AG04449 (cell line): ENCODE data around the gene NXPE2.

Source experiments
- CTCF ChIA-PET: fragments of 350-600 bp; formaldehyde crosslinking; extraction: SDS; loops from one replicate; lab custom pipeline; 2021; ENCODE audit warnings: antibody characterized with exemption; lab: Yijun Ruan, JAX
- POLR2A ChIA-PET: fragments of 400-600, 350-600 bp; formaldehyde crosslinking; extraction: SDS; loops from one replicate; lab custom pipeline; 2020; ENCODE audit warnings: antibody characterized with exemption, inconsistent platforms; lab: Yijun Ruan, JAX
- DNase-seq: peaks from one replicate; pipeline ENCODE4 v3.0.0-alpha.2; 2010; ENCODE audit warnings: low read depth, low spot score
- H3K4me3 ChIP-seq: 2 replicates; pipeline ENCODE4 v1.5.1; 2011; ENCODE audit warnings: low read depth, mild to moderate bottlenecking, control low read depth, low read length
- TF ChIP-seq, protein P1 (sequence below): IDR thresholded peaks from one replicate; pipeline ENCODE4 v1.5.1; 2011; ENCODE audit warnings: mild to moderate bottlenecking, moderate library complexity, low read length, control low read depth, inconsistent platforms; ENCODE audit not compliant: insufficient read depth; ENCODE audit errors: missing control alignments

The NXPE2 gene

DNA sequence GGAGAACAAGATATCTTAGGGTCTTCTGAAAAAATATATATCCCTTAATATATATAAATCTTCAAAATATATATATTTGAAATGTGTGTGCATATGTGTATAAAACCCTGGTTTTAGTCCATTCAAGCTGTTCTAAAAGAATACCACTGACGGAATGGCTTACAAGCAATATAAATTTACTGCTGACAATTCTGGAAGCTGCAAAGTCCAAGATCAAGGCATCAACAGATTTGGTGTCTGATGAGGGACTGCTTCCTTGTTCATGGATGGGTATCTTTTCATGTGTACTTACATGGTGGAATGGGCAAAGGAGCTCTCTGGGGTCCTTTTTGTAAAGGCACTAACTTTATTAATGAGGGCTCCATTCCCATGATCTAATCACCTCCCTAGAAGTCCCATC lies 6.8 kb downstream of the NXPE2 start:
- DNase-seq: no peak
- CTCF ChIA-PET: no interaction called here
- POLR2A ChIA-PET: no interaction called here
- no peak overlapping the region for H3K4me3 ChIP-seq
- TF ChIP-seq, protein P1, sequence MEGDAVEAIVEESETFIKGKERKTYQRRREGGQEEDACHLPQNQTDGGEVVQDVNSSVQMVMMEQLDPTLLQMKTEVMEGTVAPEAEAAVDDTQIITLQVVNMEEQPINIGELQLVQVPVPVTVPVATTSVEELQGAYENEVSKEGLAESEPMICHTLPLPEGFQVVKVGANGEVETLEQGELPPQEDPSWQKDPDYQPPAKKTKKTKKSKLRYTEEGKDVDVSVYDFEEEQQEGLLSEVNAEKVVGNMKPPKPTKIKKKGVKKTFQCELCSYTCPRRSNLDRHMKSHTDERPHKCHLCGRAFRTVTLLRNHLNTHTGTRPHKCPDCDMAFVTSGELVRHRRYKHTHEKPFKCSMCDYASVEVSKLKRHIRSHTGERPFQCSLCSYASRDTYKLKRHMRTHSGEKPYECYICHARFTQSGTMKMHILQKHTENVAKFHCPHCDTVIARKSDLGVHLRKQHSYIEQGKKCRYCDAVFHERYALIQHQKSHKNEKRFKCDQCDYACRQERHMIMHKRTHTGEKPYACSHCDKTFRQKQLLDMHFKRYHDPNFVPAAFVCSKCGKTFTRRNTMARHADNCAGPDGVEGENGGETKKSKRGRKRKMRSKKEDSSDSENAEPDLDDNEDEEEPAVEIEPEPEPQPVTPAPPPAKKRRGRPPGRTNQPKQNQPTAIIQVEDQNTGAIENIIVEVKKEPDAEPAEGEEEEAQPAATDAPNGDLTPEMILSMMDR: no peak

DNA sequence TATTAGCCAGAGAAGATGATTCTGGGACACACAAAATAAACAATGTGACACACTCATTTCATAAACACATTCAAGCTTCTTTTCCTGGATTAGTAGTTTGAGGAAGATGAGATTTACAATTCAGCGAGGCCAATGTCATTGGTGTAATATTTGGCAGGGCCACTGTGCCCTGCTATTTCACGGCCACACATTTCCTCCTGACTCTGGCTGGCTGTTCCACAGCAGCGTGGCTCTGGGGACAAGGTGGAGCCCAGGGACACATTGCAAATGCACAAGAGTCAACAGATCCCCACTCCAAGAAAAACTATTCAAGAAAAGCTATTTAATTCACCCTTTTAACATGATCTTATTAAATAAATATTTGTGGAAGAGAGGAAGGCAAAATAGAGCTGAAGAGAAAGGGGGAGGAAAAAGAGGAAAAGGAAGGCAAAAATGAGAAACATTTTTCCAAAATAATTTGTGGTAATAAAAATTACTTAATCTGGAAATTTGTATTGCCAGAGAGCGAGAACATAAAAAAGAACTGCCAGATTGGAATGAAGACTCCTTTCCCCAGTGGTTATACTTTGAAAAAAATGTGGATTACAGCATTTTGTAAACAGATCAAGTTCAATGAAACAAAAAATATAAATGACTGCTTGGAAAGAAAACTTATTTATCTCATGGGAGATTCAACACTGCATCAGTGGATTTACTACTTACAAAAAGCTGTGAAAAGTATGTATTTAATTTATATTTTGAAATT lies 27.1 kb downstream of the NXPE2 start:
- ChIA-PET CTCF (no interaction called here), POLR2A (no interaction called here)
- TF ChIP-seq, protein P1: no peak
- DNase-seq: no peak
- no peak overlapping the region for H3K4me3 ChIP-seq

DNA sequence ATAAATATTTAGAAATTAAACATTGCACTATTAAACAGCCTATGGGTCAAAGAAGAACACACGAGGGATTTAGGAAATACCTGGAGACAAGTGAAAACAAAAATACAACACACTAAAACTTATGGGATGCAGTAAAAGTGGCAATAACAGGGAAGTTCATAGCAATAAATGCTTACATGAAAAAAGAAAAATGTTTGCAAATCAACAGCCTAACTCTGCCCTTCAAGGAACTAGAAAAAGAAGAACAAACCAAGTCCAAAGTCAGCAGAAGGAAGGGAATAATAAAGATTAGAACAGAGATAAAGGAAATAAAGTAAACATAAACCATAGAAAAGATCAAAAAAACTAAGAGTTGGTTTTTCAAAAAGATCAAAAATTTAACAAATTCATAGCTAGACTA lies 31.6 kb downstream of the NXPE2 start:
- TF ChIP-seq, protein P1: no peak
- no peak for DNase-seq
- ChIA-PET POLR2A (no interaction called here), CTCF (no interaction called here)
- no peak overlapping the region for H3K4me3 ChIP-seq

DNA sequence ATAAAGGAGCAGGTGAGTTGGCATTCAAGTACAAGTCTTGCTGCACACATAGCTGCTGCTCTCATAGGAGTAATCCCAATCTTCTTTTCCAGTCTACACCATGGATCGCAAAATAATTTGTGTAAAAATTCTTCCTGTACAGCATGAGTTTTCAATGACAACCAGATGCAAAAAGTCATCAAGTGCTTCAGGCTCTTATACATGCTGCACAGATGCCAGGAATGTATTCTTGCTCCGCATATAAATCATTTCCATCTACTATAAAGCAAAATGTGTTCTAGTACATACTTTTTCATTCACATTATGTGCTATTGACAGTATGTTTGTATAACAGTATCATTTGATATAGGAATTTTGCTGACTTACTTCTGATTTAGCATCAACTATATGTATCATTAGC lies 35.4 kb downstream of the NXPE2 start:
- no peak overlapping the region for H3K4me3 ChIP-seq
- CTCF ChIA-PET: interaction anchor here (0.7 kb wide), 1 partner anchor 365 kb away, joined by 3 read pairs; no protein-coding TSS in a partner anchor
- TF ChIP-seq, protein P1: no peak
- no peak for DNase-seq
- POLR2A ChIA-PET: no interaction called here

DNA sequence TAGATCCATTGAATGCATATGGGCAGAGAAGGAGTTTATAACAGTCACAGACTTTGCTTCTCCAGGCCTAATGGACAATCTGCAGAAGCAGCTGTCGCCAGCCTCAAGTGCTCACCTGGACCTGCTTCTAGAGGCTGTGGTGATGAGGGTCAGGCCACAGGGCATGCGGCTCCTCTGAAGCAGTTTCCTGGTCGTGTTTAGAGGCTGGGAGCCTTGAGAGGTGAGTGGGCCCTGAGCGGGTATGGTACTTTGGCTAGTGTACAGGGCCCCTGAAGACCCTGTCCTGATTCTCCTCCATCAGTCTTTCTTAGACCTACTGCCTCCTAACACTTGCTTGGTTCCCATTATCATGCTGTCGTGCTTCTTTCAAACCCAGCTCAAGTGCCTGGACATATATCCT lies 41.2 kb downstream of the NXPE2 start:
- POLR2A ChIA-PET: no interaction called here
- H3K4me3 ChIP-seq: no peak overlapping the region
- no peak for DNase-seq
- TF ChIP-seq, protein P1: no peak
- CTCF ChIA-PET: no interaction called here

DNA sequence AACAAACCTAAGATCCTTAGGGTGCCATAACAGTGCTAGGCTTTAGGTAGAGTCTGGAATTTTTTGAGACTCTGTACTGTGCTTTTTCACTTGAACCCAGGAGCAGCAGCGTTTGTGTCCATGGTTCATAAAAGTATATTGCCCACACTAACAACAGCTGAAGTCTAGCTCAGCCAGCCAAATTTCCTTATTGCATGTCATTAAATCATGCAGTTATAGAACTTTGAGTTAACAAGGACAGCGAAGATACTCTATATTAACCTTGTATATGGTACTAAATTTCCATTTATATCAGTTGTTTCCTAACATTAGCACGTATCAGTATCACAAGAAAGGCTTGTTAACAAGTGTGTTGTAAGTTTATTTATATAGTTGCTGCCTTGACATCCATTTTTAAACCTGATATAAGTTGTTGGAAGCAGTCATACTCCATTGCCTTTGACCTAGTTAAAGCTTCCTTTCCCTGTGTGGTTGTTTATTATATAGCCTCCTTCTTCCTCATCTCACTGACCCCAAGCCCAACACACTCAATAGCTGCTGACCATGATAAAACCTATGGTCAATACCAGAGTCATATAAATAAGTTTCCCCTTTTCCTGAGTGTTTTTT lies 46.7 kb downstream of the NXPE2 start:
- CTCF ChIA-PET: interaction anchor here (1.1 to 1.5 kb wide), 3 partner anchors 10 to 385 kb away, joined by 3 read pairs; no protein-coding TSS in a partner anchor
- DNase-seq: no peak
- TF ChIP-seq, protein P1: no peak

More for the DNA sequence above, 46.7 kb downstream of the NXPE2 start:
- POLR2A ChIA-PET: no interaction called here
- no peak overlapping the region for H3K4me3 ChIP-seq
